IMR-90 (cell line): Measurements from ENCODE around the gene HPRT1. TPM values are rescaled to one million over a fixed set of nuclear protein-coding genes. Genes with fewer than 3 reads are reported as not detected.

Experiments used
- ATAC-seq: fragments of 200-7000 bp; cut with Tn5 transposase; 2 replicates; pipeline ENCODE4 v1.9.1; 2020; ENCODE audit warnings: low read depth, mild to moderate bottlenecking, moderate library complexity
- BruUV-seq: library from RNA; stranded (reverse); fragments of 400-500 nt; replicated peaks from 2 replicates; lab custom pipeline; 2021; lab: Mats Ljungman, UMichigan
- CTCF ChIA-PET: fragments of 300-600 bp; formaldehyde crosslinking; extraction: SDS; loops from one replicate; lab custom pipeline; 2021; ENCODE audit warnings: antibody characterized with exemption; lab: Yijun Ruan, JAX
- POLR2A ChIA-PET: fragments of 300-600 bp; sonication (Branson Sonifier 250); formaldehyde crosslinking; loops from one replicate; lab custom pipeline; 2022; ENCODE audit warnings: antibody characterized with exemption; ENCODE audit not compliant: unreplicated experiment; lab: Charles Lee
- DNase-seq: peaks from one replicate; pipeline ENCODE4 v3.0.0; 2013
- H2AFZ ChIP-seq: replicated peaks from 2 replicates; pipeline ENCODE3; 2013; ENCODE audit warnings: low read length, mild to moderate bottlenecking; ENCODE audit not compliant: poor library complexity
- H2AK5ac ChIP-seq: 2 replicates; pipeline ENCODE4 v1.6.1; 2013; ENCODE audit warnings: low read depth, low read length, inconsistent platforms
- H2AK9ac ChIP-seq: replicated peaks from 2 replicates; pipeline ENCODE3; 2013; ENCODE audit warnings: mild to moderate bottlenecking, low read depth, low read length, moderate library complexity; ENCODE audit not compliant: poor library complexity
- H2BK120ac ChIP-seq: 2 replicates; pipeline ENCODE4 v1.6.1; 2013; ENCODE audit warnings: low read depth, low read length, inconsistent platforms
- H2BK15ac ChIP-seq: 3 replicates; pipeline ENCODE4 v1.6.1; 2013; ENCODE audit warnings: low read depth, low read length, inconsistent platforms
- H2BK20ac ChIP-seq: 2 replicates; pipeline ENCODE4 v1.6.1; 2013; ENCODE audit warnings: low read depth, mild to moderate bottlenecking, inconsistent platforms, low read length, moderate library complexity
- H2BK5ac ChIP-seq: 2 replicates; pipeline ENCODE4 v1.6.1; 2013; ENCODE audit warnings: mild to moderate bottlenecking, low read depth, low read length, inconsistent platforms; ENCODE audit not compliant: poor library complexity, severe bottlenecking
- H3K14ac ChIP-seq: replicated peaks from 2 replicates; pipeline ENCODE4 v1.6.1; 2013; ENCODE audit warnings: low read depth, low read length, inconsistent platforms
- H3K18ac ChIP-seq: 2 replicates; pipeline ENCODE4 v1.6.1; 2013; ENCODE audit warnings: low read depth, low read length, control low read depth
- H3K23ac ChIP-seq: 2 replicates; pipeline ENCODE4 v1.6.1; 2013; ENCODE audit warnings: low read depth, low read length, inconsistent platforms
- H3K27ac ChIP-seq: 2 replicates; pipeline ENCODE4 v1.5.1; 2013; ENCODE audit warnings: mild to moderate bottlenecking, control low read depth, low read length; ENCODE audit not compliant: insufficient read depth
- H3K27me3 ChIP-seq: 2 replicates; pipeline ENCODE4 v1.6.1; 2013; ENCODE audit warnings: low read length; ENCODE audit not compliant: control insufficient read depth, insufficient read depth
- H3K36me3 ChIP-seq: 2 replicates; pipeline ENCODE4 v1.6.1; 2013; ENCODE audit warnings: low read length, mixed read lengths; ENCODE audit not compliant: control insufficient read depth, insufficient read depth
- H3K4ac ChIP-seq: 2 replicates; pipeline ENCODE4 v1.6.1; 2013; ENCODE audit warnings: low read depth, low read length, inconsistent platforms
- H3K4me1 ChIP-seq: 2 replicates; pipeline ENCODE4 v1.6.1; 2013; ENCODE audit warnings: low read length, mixed read lengths; ENCODE audit not compliant: control insufficient read depth, insufficient read depth
- H3K4me2 ChIP-seq: 2 replicates; pipeline ENCODE4 v1.6.1; 2013; ENCODE audit warnings: low read depth, mild to moderate bottlenecking, control low read depth, low read length, moderate library complexity
- H3K4me3 ChIP-seq: 2 replicates; pipeline ENCODE4 v1.5.1; 2013; ENCODE audit warnings: low read depth, mild to moderate bottlenecking, control low read depth, low read length, moderate library complexity; ENCODE audit not compliant: insufficient read depth
- H3K56ac ChIP-seq: 2 replicates; pipeline ENCODE4 v1.6.1; 2013; ENCODE audit warnings: low read length, inconsistent platforms; ENCODE audit not compliant: insufficient read depth; ENCODE audit errors: extremely low read depth
- H3K79me1 ChIP-seq, 2 experiments: 2 replicates each; pipeline ENCODE4 v1.6.1; 2013; ENCODE audit warnings: low read length in 2 of 2, inconsistent platforms in 1 of 2, low read depth in 1 of 2
- H3K9ac ChIP-seq: 2 replicates; pipeline ENCODE4 v1.6.1; 2013; ENCODE audit warnings: low read depth, low read length, control low read depth
- H3K9me1 ChIP-seq: 2 replicates; pipeline ENCODE4 v1.6.1; 2013; ENCODE audit warnings: low read length, inconsistent platforms; ENCODE audit not compliant: insufficient read depth
- H3K9me3 ChIP-seq: 2 replicates; pipeline ENCODE4 v1.6.1; 2013; ENCODE audit warnings: low read length; ENCODE audit not compliant: control insufficient read depth, insufficient read depth
- H4K20me1 ChIP-seq: 2 replicates; pipeline ENCODE4 v1.6.1; 2013; ENCODE audit warnings: low read length, inconsistent platforms; ENCODE audit not compliant: insufficient read depth
- H4K5ac ChIP-seq: 2 replicates; pipeline ENCODE4 v1.6.1; 2013; ENCODE audit warnings: mild to moderate bottlenecking, low read depth, low read length, control low read depth
- H4K8ac ChIP-seq, 2 experiments: 2 replicates each; pipeline ENCODE4 v1.6.1; 2013; ENCODE audit warnings: low read depth in 2 of 2, low read length in 2 of 2, control low read depth in 1 of 2, inconsistent platforms in 1 of 2
- H4K91ac ChIP-seq: 2 replicates; pipeline ENCODE4 v1.6.1; 2013; ENCODE audit warnings: low read depth, low read length, inconsistent platforms; ENCODE audit not compliant: insufficient read depth
- CEBPB ChIP-seq: IDR thresholded peaks from 2 replicates; pipeline ENCODE4 v1.6.1; 2012; ENCODE audit warnings: low read depth, low read length, improper control_type of control experiment
- RCOR1 ChIP-seq: IDR thresholded peaks from 2 replicates; pipeline ENCODE4 v1.6.1; 2012; ENCODE audit warnings: mild to moderate bottlenecking, low read length, improper control_type of control experiment; ENCODE audit not compliant: insufficient replicate concordance
- WGBS, 2 experiments: methylation state at CpG; one replicate each; pipeline versions ENCODE4 v1.1.5 to v1.1.7; 2013; ENCODE audit warnings: missing lambda C conversion rate in 2 of 2; ENCODE audit not compliant: insufficient read length in 1 of 2; ENCODE audit errors: extremely low coverage in 2 of 2; 5-methylcytosine and 5-hydroxymethylcytosine counted together
- dilution Hi-C: fragments of 300-500 bp; cut with HindIII; formaldehyde crosslinking; loops from one replicate; pipeline ENCODE4 v1.14.3; 2018; ENCODE audit warnings: low sequenced_read_pairs; ENCODE audit not compliant: unreplicated experiment
- in situ Hi-C: fragments of 300-500 bp; cut with MboI; formaldehyde crosslinking; loops from 3 replicates; pipeline ENCODE4 v1.14.3; 2019; ENCODE audit warnings: low sequenced_read_pairs, inconsistent platforms, mixed read lengths
- intact Hi-C: fragments of 100-400 bp; cut with micrococcal nuclease; formaldehyde crosslinking; loops from 2 replicates; pipeline ENCODE4 v1.10.0; 2022
- polyA plus RNA-seq, 3 experiments: library from polyadenylated mRNA; depleted of rRNA; stranded (reverse); fragments of >200 nt; gene quantifications; 2 replicates each; pipeline ENCODE4 v1.2.3, GENCODE V29; 2012; ENCODE audit warnings: low replicate concordance in 1 of 3
- total RNA-seq: library from RNA; depleted of rRNA; stranded (reverse); fragments of >200 nt; gene quantifications from 2 replicates; pipeline ENCODE4 v1.2.3, GENCODE V29; 2012

HPRT1 gene
- total and polyA plus RNA-seq, 2 of the 4 experiments (the other 2 are of a cell fraction), result 7.0 to 30.3 TPM

GRCh38 chrX:134537179-134537955 lies 77.4 kb downstream of the HPRT1 start:
- peak; percentile 69 for ATAC-seq
- CTCF ChIA-PET, result no interaction called here

More at GRCh38 chrX:134537179-134537955, 77.4 kb downstream of the HPRT1 start:
- H4K8ac ChIP-seq, result peak overlapping the region; percentile 21 to 63; a peak in 3 of 4 replicates
- peak overlapping the region; percentile 87 for H2BK5ac ChIP-seq
- peaks cover 14% of the 10 kb centered on the region for H3K4me1 ChIP-seq
- peak overlapping the region; percentile 44 for H4K91ac ChIP-seq
- H3K9ac ChIP-seq, result no peak overlapping the region
- 0 out of 2 replicates have a peak overlapping the region, but pooled peaks have one; percentile 24 for H3K4me2 ChIP-seq
- H2AK5ac ChIP-seq, result peak overlapping the region; percentile 72
- in situ Hi-C loops (no loop called here), intact Hi-C loops (no loop called here), dilution Hi-C loops (no loop called here)
- H4K20me1 ChIP-seq, result no peaks in the 10 kb centered on the region
- H3K56ac ChIP-seq, result peak overlapping the region; percentile 32
- peak; percentile 72 for DNase-seq
- peak overlapping the region; percentile 35; the same call in 1 of the 2 replicates for H3K18ac ChIP-seq
- H4K5ac ChIP-seq, result peak overlapping the region; percentile 64
- peak overlapping the region; percentile 81; the same call in 2 of the 3 replicates for H2BK15ac ChIP-seq
- no CpG with 5 or more reads among the region's 5 CpGs for WGBS, 2 experiments
- H2AK9ac ChIP-seq, result no peak overlapping the region
- H3K27me3 ChIP-seq, result no peaks in the 10 kb centered on the region
- H3K14ac ChIP-seq, result peak overlapping the region; percentile 38
- peak overlapping the region; percentile 84 for H3K4ac ChIP-seq
- peak overlapping the region; percentile 45; the same call in 1 of the 2 replicates for H3K23ac ChIP-seq
- peak overlapping the region; percentile 85 for H2BK20ac ChIP-seq
- TF ChIP-seq RCOR1 (no peak), CEBPB (0 out of 2 replicates have a peak, but pooled peaks have one; percentile 29)
- peak overlapping the region; percentile 91 for H2BK120ac ChIP-seq
- no peaks in the 10 kb centered on the region for H3K9me3 ChIP-seq
- BruUV-seq, result no TSS peak
- H3K36me3 ChIP-seq, result no peaks in the 10 kb centered on the region
- peaks cover 8% of the 10 kb centered on the region for H3K9me1 ChIP-seq
- H3K4me3 ChIP-seq, result no peak overlapping the region
- H3K79me1 ChIP-seq, result no peaks in the 10 kb centered on the region
- H3K27ac ChIP-seq, result peak overlapping the region; percentile 86
- peak overlapping the region; percentile 40 for H2AFZ ChIP-seq
- POLR2A ChIA-PET, result no interaction called here
